NCI-H1417 treated with DMSO at 0.1 percent for 48 hours (cell line): ENCODE results near the gene ING5.
"Not testable (repeated sequence)": the region's sequence is repeated elsewhere in the genome, so short reads cannot be mapped to it uniquely, and the experiment has no call there.

Experiments used
- DNase-seq: peaks from one replicate; lab custom pipeline; 2025; lab: John Stamatoyannopoulos, UW

Gene ING5

DNA sequence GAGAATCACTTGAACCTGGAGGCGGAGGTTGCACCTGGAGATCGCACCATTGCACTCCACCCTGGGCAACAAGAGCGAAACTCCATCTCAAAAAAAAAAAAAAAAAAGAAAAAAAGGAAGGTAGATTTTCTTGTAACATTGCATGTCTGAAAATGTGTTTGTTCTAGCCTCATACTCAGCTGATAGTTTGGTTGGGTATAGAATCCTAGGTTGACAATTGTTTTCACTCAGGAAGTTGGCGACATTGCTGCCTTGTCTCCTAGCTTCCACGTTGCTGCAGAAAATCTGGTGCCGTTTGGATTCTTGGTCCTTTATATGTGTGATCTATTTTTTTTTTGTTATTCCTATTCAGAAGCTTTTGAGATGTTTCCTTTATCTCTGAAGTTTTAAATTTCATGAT, 4.7 kb downstream of the ING5 start:
- no peak for DNase-seq

DNA sequence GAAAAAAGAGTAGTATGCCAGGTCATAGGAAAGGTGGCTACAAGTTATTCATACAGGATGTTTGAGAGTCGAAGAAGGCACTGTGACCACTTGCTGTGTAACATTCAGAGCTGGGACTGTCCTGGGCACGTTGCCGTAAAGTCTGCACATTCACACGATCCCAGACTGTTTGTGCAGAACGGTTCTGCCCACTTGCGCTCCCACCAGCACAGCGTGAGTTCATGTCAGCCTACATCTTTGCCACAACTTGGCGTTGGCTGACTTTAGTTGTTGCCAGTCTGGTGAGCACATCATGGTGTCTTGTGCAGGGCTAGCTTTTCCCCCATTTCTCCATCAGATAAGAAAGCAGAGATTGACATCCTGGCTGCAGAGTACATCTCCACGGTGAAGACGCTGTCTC, 7.0 kb downstream of the ING5 start:
- no peak for DNase-seq

DNA sequence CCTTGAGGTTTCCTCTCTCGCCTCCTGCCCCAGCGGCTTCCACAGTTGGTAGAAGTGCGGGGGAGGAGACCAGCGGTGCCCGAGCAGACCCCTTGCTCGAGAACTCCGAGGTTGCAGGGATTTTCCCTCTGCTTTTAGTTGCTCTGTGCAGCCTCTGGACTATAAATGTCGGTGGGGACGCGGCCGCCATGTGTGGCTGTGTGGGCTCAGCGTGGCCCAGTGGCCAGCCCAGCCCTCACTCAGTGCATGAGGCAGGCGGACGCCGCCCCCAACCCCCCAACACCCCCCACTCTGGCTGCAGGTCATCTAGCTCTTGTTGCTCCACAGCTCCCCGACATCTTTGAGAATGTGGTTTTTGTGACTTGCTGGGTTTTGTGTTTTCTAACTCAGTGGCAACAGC, 17.3 kb downstream of the ING5 start:
- DNase-seq, result no peak

GRCh38 chr2:241720099-241720498, 18.3 kb downstream of the ING5 start:
- DNase-seq, result no peak

GRCh38 chr2:241720560-241720959, 18.7 kb downstream of the ING5 start:
- no peak for DNase-seq

GRCh38 chr2:241721852-241722251, 20.0 kb downstream of the ING5 start:
- no peak for DNase-seq

GRCh38 chr2:241722896-241723454, 21.1 kb downstream of the ING5 start:
- no peak for DNase-seq

- DNase-seq, result no peak
Observed at GRCh38 chr2:241724259-241724974, 22.6 kb downstream of the ING5 start.

DNA sequence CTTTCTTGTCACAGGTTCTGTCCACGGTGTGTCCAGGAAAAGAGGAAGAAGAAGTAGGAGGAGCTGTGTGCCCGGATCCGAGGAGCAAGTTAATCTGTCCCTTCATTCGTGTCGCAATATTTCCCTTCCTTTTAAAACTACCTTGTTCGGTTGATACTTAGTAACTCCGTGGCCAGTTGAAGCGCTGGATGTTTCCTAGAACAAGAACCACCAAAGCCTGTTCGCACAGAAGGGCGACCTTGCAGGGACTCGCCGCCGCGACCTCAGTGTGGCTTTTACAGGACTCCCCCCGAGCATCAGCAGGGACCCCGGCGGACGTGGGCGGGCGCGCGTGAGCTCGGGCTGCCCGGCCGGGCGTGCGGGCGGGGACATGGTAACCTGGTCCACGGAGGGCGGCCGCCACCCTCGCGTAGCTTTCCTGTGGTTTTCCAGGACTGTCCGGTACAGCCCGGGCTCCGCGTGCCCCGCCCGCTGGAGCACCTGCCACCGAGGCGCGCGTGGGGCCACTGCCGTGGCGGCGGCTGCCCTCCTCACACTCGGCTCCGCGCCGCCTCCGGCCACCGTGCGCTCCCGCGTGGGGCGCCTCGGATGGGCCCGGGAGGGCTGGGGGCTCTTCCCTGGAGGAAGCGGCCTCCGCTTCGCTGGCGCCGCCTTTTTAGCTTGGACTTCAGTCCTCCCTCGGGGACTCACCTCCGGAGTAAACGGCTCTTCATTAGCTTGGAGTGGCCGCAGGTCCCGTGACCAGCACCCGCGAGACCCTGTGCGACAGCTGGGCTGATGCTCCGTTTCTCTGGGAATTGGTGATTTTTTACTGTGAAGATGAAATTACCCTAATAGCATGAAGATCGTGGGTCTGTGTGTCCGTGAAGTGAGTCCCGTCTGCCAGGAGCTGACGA, 23.4 kb downstream of the ING5 start:
- DNase-seq, result no peak

DNA sequence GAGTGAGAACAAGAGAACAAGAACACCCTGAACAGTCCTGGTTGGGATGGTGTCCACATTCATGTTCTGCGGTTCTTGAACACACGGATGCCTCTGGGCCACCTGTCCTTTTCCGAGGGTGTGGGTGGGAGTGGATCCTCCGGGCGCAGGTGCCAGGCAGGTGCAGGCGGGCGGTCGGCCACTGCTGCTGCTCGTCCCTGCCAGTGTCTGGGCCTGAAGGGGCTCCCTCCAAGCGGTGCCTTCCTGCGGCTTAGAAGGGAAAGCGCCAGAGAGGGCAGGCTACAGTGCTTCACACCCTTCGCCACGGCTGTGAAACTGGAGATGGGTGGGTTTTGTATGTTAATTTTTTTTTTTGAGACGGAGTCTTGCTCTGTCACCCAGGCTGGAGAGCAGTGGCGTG, 24.6 kb downstream of the ING5 start:
- DNase-seq, result no peak

DNA sequence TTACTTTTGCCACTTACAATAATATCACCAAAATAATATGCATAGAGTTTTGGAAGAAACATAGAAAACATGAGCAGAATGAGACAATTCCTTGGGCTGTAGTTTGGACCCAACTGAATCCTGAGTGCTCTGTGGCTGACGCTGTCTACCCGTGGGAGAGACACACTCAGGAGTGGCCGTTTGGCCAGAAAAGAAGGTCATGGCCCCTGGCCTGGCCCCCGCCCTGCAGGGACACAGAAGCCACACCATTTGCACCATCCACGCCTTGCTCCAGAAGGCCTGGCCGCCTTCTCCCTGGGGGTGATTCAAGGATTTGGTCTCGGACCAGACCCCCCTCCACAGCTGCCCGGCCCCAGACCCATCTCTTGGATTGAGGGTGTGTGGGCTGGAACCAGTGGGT, 26.2 kb downstream of the ING5 start:
- DNase-seq, result no peak

DNA sequence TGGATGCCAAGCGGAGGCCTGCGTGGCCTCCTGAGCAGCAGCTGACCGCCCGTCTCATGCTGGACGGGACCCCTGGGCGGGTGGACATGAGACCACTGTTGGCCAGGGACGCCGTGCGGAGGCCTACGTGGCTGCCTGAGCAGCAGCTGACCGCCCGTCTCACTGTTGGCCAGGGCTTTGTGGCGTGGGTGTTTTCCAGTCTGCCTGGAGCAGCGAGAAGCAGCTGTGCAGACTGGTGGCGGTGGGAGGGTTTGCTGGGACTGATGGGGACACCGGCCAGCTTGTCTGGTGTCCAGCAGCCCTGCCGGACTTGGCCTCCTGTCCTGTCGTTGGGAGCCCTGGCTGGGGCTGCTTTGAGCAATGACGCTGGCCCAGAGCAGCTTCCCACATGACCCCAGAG, 26.8 kb downstream of the ING5 start:
- no peak for DNase-seq

DNA sequence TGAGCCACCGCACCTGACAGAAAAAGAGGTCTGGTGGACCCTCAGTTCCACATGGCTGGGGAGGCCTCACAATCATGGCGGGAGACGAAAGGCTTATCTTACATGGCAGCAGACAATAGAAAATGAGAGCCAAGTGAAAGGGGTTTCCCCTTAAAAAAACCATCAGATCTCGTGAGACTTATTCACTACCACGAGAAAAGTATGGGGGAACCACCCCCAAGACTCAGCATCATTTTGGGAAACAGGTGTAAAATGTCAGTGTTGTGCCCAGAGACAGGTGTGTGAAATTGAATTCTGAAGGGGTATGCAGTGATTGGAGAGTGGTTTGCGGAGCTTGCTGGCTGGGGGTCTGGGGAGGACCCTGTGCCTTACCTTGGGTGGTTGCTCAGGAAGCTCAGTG, 28.0 kb downstream of the ING5 start:
- no peak for DNase-seq

DNA sequence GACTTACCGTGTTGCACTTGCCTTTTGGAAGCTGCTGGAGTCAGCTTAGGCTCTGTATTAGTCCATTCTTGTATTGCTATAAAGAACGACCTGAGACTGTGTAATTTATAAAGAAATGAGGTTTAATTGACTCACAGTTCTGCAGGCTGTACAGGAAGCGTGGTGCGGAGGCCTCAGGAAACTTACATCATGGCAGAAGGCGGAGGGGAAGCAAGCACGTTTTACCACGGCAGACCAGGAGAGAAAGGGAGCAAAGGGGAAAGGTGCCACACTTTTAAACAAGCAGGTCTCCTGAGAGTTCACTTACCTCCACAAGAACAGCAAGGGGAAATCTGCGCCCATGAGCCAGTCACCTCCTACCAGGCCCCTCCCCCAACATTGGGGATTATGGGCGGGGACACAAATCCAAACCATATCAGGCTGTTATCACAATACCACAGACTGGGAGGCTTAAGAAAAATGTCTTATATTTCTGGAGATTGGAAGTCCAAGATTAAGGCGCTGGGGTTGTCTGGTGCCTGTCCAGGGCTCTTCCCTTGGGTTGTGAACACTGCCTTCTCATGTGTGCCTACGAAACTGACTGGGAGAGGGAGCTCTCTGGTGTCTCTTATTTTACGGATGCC, 28.9 kb downstream of the ING5 start:
- no peak for DNase-seq

GRCh38 chr2:241732513-241733186, 30.8 kb downstream of the ING5 start:
- not testable (repeated sequence) for DNase-seq

- no peak for DNase-seq
Observed at GRCh38 chr2:241733391-241734207, 31.8 kb downstream of the ING5 start.

DNA sequence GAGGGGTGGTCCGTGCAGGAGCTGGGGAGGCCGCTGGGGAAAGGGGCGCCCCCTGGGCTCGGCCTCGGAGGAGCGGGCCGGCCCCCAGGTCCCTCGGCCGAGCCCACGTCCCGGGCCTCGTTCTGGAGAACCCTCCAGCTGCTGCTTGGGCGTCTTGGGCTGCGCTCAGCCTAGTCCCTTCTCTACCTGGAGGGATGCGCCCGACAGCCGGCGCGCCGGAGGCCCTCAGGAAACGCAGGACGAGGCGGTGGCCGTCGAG, 32.3 kb downstream of the ING5 start:
- DNase-seq, result no peak

DNA sequence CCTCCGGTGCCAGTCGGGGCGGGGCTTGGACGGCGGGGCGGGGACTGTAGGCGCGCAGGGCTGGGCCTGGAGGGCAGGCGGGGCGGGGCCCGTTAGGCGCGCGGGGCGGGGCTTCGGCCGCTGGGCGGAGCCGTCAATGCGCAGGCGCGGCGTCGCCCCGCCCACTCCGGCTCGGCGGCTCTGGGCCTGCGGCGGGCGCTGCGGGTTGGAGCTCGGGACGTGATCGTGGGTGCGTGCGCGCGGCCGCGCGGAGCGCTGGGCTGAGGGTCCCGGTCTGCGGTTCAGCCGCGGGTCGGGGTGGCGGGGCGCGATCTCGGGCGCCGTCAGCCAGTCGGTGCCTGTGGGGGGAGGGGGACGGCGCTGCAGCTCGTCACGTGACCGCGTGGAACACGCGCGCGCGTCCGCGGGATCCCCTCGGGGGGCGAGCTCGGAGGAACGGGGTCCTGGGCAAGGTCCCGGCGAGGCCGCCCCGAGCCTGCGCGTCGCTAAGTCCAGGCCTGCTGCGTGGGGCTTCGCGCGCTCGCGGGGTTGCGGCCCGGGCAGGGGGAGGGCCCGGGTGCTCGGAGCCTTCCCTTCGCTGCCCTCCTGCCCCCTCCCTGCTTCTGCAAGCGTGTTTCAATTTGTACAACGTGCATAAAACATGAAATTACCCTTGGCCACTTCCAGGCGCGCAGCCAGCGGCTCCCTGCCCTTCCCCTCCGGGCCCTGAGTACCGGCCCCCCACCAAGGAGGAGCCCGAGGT, 32.8 kb downstream of the ING5 start, which contains the start of gene D2HGDH:
Gene D2HGDH (plus strand): TSS at position 164 of the 742 bp plus-strand sequence. CDS start 595 bp downstream, outside the sequence.
- peak; percentile 12 for DNase-seq

DNA sequence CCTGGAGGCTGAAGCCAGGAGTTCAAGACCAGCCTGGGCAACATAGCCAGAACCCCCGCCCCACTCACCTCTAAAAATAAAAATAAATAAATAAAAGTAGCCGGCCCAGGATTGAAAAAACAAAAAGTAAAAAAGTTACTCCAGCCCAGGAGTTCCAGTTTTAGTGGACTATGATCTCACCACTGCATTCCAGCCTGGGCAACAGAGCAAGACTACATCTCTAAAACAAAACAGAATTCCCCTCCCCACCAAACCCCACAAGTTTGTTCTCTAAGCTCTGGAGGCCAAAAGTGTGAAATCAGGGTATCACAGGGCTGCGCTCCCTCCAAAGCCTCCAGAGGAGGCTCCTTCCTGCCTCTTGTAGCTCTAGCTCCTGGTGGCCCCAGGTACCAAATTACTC, 34.3 kb downstream of the ING5 start:
- DNase-seq, result no peak

- no peak for DNase-seq
Observed at GRCh38 chr2:241738040-241738686, 36.3 kb downstream of the ING5 start.
